HT1080 (cell line): Measurements from ENCODE around the gene DPF3. TPM values are rescaled to one million over a fixed set of nuclear protein-coding genes. Genes with fewer than 3 reads are reported as not detected.
A peak's percentile ranks its signal among the peaks of the same experiment; 100 is the strongest.

Source experiments
- DNase-seq: peaks from one replicate; pipeline ENCODE4 v3.0.0-alpha.2; 2015; ENCODE audit warnings: low read depth
- polyA plus RNA-seq, 2 experiments: library from polyadenylated mRNA; depleted of rRNA; stranded (reverse); fragments of >200 nt; gene quantifications; 2 replicates each; pipeline ENCODE4 v1.2.3, GENCODE V29; 2015
- total RNA-seq: library from RNA; depleted of rRNA; stranded (reverse); fragments of >200 nt; shearing (Covaris generic); gene quantifications from 2 replicates; pipeline ENCODE4 v1.2.3, GENCODE V29; 2014; rRNA removed

Gene DPF3
- 2.2 and 3.0 TPM in 2 replicates for total RNA-seq
- polyA plus RNA-seq (2015; cell fraction: cytosol; rRNA removed): 3.8 and 4.5 TPM in 2 replicates
- polyA plus RNA-seq (2015; cell fraction: nucleus; rRNA removed): 9.4 and 10.9 TPM in 2 replicates

GRCh38 chr14:72893636-72894322, at the start of gene DPF3:
TSS of gene DPF3 (minus strand) at chr14:72894101. CDS start at chr14:72894088, 13 bp downstream.
- peak; percentile 98 for DNase-seq

GRCh38 chr14:72942934-72943333, 49.0 kb upstream of the DPF3 start:
- no peak for DNase-seq

GRCh38 chr14:72941286-72941985, 47.5 kb upstream of the DPF3 start:
- DNase-seq: no peak

- no peak for DNase-seq
Measured at GRCh38 chr14:72939630-72940029, 45.7 kb upstream of the DPF3 start.

GRCh38 chr14:72932893-72933292, 39.0 kb upstream of the DPF3 start:
- no peak for DNase-seq

GRCh38 chr14:72929316-72930080, 35.6 kb upstream of the DPF3 start:
- no peak for DNase-seq

GRCh38 chr14:72928872-72929271, 35.0 kb upstream of the DPF3 start:
- no peak for DNase-seq

- DNase-seq: peak; percentile 94
Measured at GRCh38 chr14:72926292-72927028, 32.6 kb upstream of the DPF3 start, which contains the start of gene DCAF4. TSS of gene DCAF4 (plus strand) at chr14:72926464. CDS start at chr14:72937979, 11,515 bp downstream.

- DNase-seq: no peak
Measured at GRCh38 chr14:72925815-72926291, 32.0 kb upstream of the DPF3 start.

GRCh38 chr14:72925171-72925759, 31.4 kb upstream of the DPF3 start:
- DNase-seq: no peak

GRCh38 chr14:72924337-72924736, 30.4 kb upstream of the DPF3 start:
- DNase-seq: no peak

GRCh38 chr14:72921396-72921795, 27.5 kb upstream of the DPF3 start:
- no peak for DNase-seq

GRCh38 chr14:72920008-72920407, 26.1 kb upstream of the DPF3 start:
- DNase-seq: no peak

- DNase-seq: no peak
Measured at GRCh38 chr14:72917094-72917802, 23.3 kb upstream of the DPF3 start.

GRCh38 chr14:72916174-72916573, 22.3 kb upstream of the DPF3 start:
- DNase-seq: peak; percentile 61

GRCh38 chr14:72913809-72914208, 19.9 kb upstream of the DPF3 start:
- DNase-seq: no peak

- DNase-seq: no peak
Measured at GRCh38 chr14:72909163-72909562, 15.3 kb upstream of the DPF3 start.

GRCh38 chr14:72907886-72908285, 14.0 kb upstream of the DPF3 start:
- peak; percentile 95 for DNase-seq

- no peak for DNase-seq
Measured at GRCh38 chr14:72906879-72907278, 13.0 kb upstream of the DPF3 start.

GRCh38 chr14:72906316-72906715, 12.4 kb upstream of the DPF3 start:
- DNase-seq: peak; percentile 80
